KG1 (cell line): ENCODE data around the gene SNX4.
"Not testable (repeated sequence)": the region's sequence is repeated elsewhere in the genome, so short reads cannot be mapped to it uniquely, and the experiment has no call there.

Experiments used
- DNase-seq: peaks from one replicate; lab custom pipeline; 2025; lab: John Stamatoyannopoulos, UW

The SNX4 gene

DNA sequence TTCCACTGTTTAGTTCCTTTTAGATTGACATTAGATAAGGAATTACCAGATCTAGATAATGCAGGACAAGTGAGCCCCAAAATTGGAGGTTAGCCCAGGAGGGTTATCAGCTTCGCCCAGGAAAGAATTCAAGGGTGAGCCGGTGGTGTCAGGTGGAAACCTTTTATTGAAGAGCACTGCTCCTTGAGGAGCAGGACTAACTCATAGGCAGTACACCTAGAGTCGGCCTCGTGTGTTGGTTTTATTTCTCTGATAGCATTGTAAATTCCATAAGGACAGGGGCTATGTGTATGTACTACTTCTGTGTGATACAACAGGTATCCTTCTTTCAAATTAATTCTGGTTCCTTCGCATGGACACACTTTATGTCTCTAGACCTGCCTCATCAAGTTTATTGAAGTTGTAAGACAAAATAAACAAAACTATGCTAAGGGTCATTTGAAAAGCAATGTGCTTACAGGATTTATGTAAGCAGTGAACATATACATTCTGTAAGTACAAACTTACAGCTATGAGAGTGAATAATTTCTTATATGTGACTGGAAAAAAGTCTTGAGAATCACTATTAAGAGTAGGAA, 57.2 kb downstream of the SNX4 start:
- no peak for DNase-seq

GRCh38 chr3:125461896-125462295, 58.1 kb downstream of the SNX4 start:
- no peak for DNase-seq

GRCh38 chr3:125460233-125460632, 59.8 kb downstream of the SNX4 start:
- DNase-seq = no peak

DNA sequence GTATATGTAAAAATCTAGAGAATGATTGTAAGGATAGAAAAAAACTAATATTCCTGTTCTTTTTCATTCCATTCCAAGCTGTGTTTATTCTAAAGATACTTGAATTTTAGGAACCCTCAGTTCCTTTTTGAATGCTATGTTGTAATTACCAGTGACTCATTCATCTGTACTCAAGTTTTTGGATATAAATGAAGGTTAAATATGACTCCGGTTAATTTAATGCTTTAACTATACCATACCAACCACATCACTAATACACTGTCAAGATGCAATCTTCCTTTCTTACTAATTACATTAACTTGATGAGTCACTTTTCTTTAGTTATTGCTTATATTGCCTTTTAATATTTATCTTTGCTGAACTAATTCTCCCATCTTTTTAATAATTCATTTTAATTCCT, 76.1 kb downstream of the SNX4 start:
- DNase-seq = no peak

DNA sequence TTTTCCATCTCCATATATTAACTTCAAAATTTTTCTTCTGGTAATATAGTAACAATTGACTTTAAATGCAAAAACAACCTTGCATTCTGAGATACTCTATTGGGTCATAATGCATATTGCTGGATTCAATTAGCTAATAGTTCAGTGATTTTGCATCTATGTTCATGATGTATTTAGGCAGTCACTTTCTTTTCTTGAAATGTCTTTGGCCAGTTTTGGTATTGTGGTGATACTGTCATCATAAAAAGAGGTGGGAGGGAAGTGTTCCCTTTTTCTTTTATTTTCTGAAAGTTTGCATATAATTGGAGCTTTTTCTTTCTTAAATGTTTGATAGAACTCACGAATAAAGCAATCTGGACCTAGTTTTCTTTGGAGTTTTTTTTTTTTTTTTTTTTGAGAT, 77.5 kb downstream of the SNX4 start:
- DNase-seq = no peak

GRCh38 chr3:125440970-125441369, 79.0 kb downstream of the SNX4 start:
- DNase-seq = no peak

DNA sequence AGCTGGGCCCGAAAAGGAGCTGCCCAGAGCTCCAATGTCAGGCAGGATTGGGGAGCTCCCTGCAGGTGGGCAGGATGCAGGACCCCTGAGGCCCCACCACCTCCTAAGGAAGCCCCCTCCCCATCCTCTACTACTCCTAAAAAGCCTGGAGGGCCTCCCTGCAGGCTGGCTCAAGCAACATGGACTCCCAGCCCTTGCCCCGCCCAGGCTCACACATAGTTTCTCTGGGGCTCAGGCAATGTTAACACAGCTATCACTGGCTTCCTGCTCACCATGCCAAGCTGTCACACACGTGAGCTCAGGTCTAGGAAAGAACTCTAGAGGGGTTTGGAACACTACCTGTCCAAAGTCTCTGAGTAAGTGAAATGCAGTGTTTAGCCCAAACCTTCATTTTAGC, 79.4 kb downstream of the SNX4 start:
- no peak for DNase-seq

- peak; percentile 5 for DNase-seq
Observed at GRCh38 chr3:125437631-125438435, 82.2 kb downstream of the SNX4 start.

- no peak for DNase-seq
Observed at GRCh38 chr3:125436921-125437320, 83.1 kb downstream of the SNX4 start.

DNA sequence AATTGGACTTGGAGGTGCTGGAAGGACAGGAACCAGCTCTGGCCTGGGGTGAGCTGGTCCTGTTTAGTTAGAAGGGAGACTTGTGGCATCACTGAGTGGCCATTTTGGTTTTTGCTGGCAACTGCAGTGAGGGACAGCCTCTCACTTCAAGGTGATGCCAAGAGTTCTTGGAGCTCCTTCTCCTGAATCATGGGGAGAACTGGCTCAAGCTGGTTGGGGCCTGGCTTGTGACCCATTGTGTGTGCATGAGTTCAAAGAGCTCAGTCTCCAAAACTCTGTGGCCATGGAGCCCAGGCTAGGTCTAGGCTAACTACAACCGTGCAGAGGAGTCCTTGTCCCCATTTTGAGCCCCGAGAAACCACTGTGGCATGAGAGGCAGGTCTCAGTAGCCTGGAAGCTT, 84.8 kb downstream of the SNX4 start:
- DNase-seq = no peak

DNA sequence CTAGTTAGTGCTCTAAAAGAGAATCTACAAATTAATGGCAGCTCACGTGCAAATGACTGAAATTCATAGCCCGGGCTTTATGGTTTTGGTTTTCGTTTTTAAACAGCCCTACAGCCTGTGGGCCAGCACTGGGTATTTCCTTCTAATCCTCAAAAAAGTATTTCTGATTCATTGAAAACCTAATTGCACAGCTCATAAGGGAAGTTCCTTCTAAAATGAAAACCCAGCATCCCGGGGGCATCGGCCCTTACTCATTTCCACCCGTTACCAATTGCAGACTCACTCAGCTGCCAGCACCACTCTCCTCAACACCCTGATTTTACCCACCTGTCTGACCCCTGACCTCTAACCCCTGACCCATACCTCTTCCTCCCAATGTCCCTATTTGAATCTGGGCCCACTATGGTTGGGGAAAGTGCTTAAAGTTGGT, 85.4 kb downstream of the SNX4 start:
- DNase-seq = no peak

DNA sequence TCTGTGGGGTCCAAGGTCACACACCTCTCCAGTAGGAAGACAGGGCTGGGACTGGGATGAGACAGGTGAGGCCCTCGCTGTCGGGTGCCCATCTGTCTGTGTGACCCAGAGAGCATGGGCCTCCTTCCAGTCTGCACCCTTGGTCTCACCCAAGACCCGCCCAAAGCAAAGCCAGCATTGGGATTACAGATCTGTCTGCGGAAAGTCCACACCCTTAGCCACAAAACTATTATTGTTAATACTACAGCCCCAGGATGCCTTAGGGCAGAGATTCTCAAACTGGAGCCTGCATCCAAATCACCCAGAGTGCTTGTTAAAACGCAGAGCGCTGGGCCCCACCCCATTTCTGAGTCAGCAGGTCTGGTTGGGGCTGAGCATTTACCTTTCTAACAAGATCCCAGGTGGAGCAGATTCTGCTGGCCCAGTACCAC, 86.4 kb downstream of the SNX4 start:
- no peak for DNase-seq

DNA sequence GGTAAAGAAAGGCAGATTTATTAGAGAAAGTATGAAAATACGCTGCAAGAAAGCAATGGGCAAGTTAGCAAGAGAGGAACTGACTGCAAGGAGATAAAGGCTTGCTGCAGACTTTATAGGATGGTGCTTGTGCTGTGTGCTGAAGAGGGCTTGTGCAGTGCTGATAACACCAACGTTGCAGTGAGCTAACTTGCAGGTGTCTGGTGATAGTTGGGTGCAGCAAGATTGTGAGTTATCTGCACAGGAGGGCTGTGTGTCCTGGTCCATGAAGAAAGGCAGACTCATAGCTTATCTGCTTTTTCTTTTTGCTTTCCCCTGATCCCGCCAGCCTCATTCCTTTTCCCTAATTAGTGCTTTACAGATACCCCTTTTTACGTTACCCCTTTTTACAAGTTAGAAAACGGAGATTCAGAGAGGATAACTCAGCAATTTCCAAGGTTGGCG, 86.9 kb downstream of the SNX4 start:
- DNase-seq = no peak

DNA sequence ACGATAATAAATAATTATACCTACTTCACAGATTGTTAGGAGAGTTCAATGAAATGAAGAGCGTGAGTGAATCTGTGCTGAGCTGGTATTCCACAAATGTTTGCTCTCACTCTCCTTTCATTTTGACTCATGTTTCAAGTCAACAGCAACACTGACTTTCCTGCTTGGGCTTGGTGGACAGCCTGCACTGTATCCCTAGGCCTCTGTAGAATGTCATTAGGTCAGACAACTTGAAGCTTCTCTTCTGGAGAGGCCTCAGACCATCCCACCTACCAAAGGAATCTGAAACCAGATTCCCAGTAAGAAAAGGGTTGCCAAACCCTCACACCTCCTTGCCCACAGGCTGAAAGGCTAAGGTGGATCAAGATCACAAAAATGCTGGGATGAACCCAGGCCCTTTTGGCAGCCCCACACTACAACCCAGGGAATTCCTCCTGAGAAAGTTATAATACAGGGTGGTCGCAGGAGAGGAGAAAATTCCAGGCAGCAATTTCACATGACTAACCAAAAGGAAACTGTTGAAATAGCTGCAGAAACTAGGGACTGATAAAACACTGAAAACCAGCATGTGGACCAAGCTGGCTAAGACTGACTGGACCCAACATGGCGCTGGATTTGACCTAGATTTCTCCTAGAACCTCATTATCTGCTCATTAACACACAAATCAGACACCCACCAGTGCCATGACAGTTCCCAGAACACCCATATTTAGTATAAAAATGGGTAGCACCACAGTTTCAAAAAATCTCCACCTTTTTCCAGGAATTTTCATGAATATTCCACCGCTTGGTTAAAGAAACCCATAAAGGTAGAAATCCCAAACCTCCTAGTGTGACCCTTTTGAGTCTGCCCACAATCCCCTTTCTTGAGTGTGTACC, 87.9 kb downstream of the SNX4 start:
- no peak for DNase-seq

DNA sequence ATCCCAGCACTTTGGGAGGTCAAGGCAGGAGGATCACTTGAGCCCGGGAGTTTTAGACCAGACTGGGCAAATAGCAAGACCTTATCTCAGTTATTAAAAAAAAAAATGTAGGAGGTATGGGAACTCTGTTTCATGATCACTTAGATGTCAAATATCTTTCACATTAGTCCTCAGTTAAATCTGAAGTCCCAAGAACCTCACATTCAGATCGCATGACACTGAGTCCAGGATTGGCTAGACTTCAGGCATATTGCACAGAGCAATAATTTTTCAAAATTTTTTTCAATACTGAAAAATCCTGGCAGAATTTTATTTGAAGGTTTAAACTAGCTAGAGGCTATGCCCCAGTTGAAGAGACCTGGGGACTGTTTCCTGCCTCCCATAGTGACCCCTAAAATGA, 88.6 kb downstream of the SNX4 start:
- DNase-seq = no peak

- DNase-seq = no peak
Observed at GRCh38 chr3:125428216-125428830, 91.7 kb downstream of the SNX4 start.

DNA sequence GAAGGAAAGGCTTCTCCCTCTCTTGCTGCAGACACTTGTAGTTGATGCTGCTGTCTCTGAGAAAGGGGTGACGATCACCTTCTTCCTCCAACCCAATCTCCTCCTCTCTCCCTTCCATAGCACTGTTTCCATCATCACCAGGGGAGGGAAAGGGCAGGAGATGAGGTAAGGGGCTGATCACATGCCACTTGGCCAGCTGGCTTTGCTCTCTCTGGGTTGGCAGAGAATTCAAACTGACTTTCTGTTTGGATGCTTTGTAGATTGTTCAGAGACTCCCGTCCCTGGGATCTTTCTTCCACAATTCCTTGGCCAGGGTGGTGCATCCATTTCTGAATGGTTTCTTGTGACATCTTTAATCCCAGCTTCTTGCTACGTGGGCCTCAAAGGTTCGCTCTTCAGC, 101.7 kb downstream of the SNX4 start:
- DNase-seq = no peak

DNA sequence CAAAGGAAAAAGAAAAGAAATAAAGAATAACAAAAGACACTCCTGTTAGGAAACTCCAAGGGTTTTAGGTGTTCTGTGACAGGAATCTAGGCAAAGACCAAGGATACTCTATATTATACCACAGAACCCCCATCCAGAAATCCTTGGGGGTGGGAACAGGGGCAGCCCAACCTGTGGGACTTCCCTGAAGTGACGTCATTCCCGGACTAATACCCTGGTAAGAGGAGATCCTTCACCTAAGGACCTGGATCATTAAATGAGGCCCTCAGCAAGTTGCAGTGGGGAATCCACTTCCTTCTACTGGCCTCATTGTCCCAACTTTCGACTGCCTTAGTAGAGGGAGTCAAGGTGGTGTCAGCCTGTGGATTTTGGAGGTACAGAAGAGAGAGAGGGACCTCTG, 103.8 kb downstream of the SNX4 start:
- DNase-seq = no peak

GRCh38 chr3:125414669-125415068, 105.3 kb downstream of the SNX4 start:
- no peak for DNase-seq

GRCh38 chr3:125410922-125411321, 109.1 kb downstream of the SNX4 start:
- DNase-seq = no peak

GRCh38 chr3:125406070-125406469, 113.9 kb downstream of the SNX4 start:
- DNase-seq = no peak

DNA sequence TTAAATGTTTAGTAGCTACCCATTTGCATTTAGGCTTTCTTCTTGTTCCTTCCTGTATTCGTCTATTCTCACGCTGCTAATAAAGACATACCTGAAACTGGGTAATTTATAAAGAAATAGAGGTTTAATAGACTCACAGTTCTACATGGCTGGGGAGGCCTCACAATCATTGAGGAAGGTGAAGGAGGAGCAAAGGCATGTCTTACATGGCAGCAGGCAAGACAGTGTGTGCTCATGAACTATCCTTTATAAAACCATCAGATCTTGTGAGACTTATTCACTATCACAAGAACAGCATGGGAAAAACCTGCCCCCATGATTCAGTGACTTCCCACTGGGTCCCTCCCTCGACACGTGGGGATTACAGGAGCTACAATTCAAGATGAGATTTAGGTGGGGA, 114.5 kb downstream of the SNX4 start:
- DNase-seq = not testable (repeated sequence)
